ENCODE data around the gene DYNC1LI2.

- TF ChIP-seq CTCF (IDR thresholded peaks at IDR 0.05; ENCODE audit: low read length) (no peak), EZH2 (optimal IDR thresholded peaks at IDR 0.05; ENCODE audit: low read depth, low read length) (no peak), EZH2phosphoT487 (IDR thresholded peaks at IDR 0.05; ENCODE audit: low read length) (no peak)
Measured at GRCh38 chr16:66692341-66692740, 59.1 kb downstream of the DYNC1LI2 start.

Measured in MM.1S (cell line).